SK-N-DZ (cell line): ENCODE results near the gene NTHL1.

Experiments used
- DNase-seq: peaks from one replicate; pipeline ENCODE4 v3.0.0-alpha.2; 2015; ENCODE audit warnings: low spot score

The NTHL1 gene

GRCh38 chr16:2066139-2066538 lies 18.5 kb upstream of the NTHL1 start:
- no peak for DNase-seq

- DNase-seq, result no peak
These were observed 16.8 kb upstream of the NTHL1 start for GRCh38 chr16:2064368-2064945.

GRCh38 chr16:2063861-2064260 lies 16.2 kb upstream of the NTHL1 start:
- DNase-seq, result no peak

GRCh38 chr16:2062801-2063200 lies 15.2 kb upstream of the NTHL1 start:
- no peak for DNase-seq

GRCh38 chr16:2061526-2061925 lies 13.9 kb upstream of the NTHL1 start:
- no peak for DNase-seq

- no peak for DNase-seq
These were observed 13.4 kb upstream of the NTHL1 start for GRCh38 chr16:2061023-2061422.

GRCh38 chr16:2060346-2060745 lies 12.7 kb upstream of the NTHL1 start:
- DNase-seq, result no peak

GRCh38 chr16:2058872-2059271 lies 11.2 kb upstream of the NTHL1 start:
- DNase-seq, result no peak

- DNase-seq, result no peak
These were observed 10.8 kb upstream of the NTHL1 start for GRCh38 chr16:2058420-2058819.

GRCh38 chr16:2057438-2057837 lies 9.8 kb upstream of the NTHL1 start:
- DNase-seq, result no peak

GRCh38 chr16:2056681-2057407 lies 9.2 kb upstream of the NTHL1 start:
- no peak for DNase-seq

- no peak for DNase-seq
These were observed 8.4 kb upstream of the NTHL1 start for GRCh38 chr16:2056077-2056476.

GRCh38 chr16:2054543-2055245 lies 7.1 kb upstream of the NTHL1 start:
- DNase-seq, result no peak

GRCh38 chr16:2053897-2054296 lies 6.3 kb upstream of the NTHL1 start:
- DNase-seq, result no peak

GRCh38 chr16:2053211-2053610 lies 5.6 kb upstream of the NTHL1 start:
- no peak for DNase-seq

GRCh38 chr16:2048116-2048543 lies 496 bp upstream of the NTHL1 start:
- no peak for DNase-seq

GRCh38 chr16:2046893-2047329 lies 723 bp downstream of the NTHL1 start:
- no peak for DNase-seq

GRCh38 chr16:2045965-2046892 lies 1.4 kb downstream of the NTHL1 start:
- no peak for DNase-seq

- no peak for DNase-seq
These were observed 3.1 kb downstream of the NTHL1 start for GRCh38 chr16:2044541-2044940.

- DNase-seq, result no peak
These were observed 3.8 kb downstream of the NTHL1 start for GRCh38 chr16:2043667-2044451.
